Common myeloid progenitor, CD34-positive (primary cell): Measurements from ENCODE around the gene ILF3.

Experiments
- CTCF ChIA-PET: fragments of 350-600 bp; sonication (Branson Sonifier 250); formaldehyde crosslinking; loops from one replicate; lab custom pipeline; 2021; ENCODE audit warnings: antibody characterized with exemption; lab: Charles Lee
- POLR2A ChIA-PET: fragments of 350-600 bp; sonication (Branson Sonifier 250); formaldehyde crosslinking; loops from one replicate; lab custom pipeline; 2021; ENCODE audit warnings: antibody characterized with exemption; lab: Charles Lee
- DNase-seq, 3 donors: peaks; one replicate each; pipeline versions ENCODE4 v3.0.0 to v3.0.0-alpha.2; 2013
- H3K27ac ChIP-seq, 2 experiments: 1 replicate in 1 of 2; 2 replicates in 1 of 2; pipeline ENCODE4 v1.7.0; 2013; ENCODE audit warnings: inconsistent platforms in 2 of 2, low read length in 2 of 2, mild to moderate bottlenecking in 2 of 2, low read depth in 1 of 2, moderate library complexity in 1 of 2; ENCODE audit not compliant: severe bottlenecking in 2 of 2, insufficient read depth in 1 of 2, poor library complexity in 1 of 2
- H3K27me3 ChIP-seq, 5 experiments: replicated peaks in 2 of 5; 1 replicate in 3 of 5; 2 replicates in 2 of 5; pipeline versions ENCODE4 v1.6.1 to v1.7.0; 2013; ENCODE audit warnings: low read length in 4 of 5, mild to moderate bottlenecking in 2 of 5, moderate library complexity in 2 of 5, inconsistent platforms in 1 of 5; ENCODE audit not compliant: insufficient read depth in 5 of 5, control insufficient read depth in 4 of 5
- H3K36me3 ChIP-seq, 4 experiments: 1 replicate in 2 of 4; 2 replicates in 2 of 4; pipeline versions ENCODE4 v1.6.1 to v1.7.0; 2013; ENCODE audit warnings: low read length in 3 of 4, control low read depth in 1 of 4, mild to moderate bottlenecking in 1 of 4; ENCODE audit not compliant: control insufficient read depth in 4 of 4, insufficient read depth in 4 of 4
- H3K4me1 ChIP-seq, 4 experiments: 1 replicate in 3 of 4; 2 replicates in 1 of 4; pipeline versions ENCODE4 v1.6.1 to v1.7.1; 2013; ENCODE audit warnings: low read length in 3 of 4, mild to moderate bottlenecking in 3 of 4, control low read depth in 1 of 4, inconsistent platforms in 1 of 4, moderate library complexity in 1 of 4; ENCODE audit not compliant: control insufficient read depth in 4 of 4, insufficient read depth in 4 of 4; ENCODE audit errors: control extremely low read depth in 1 of 4
- H3K4me3 ChIP-seq, 7 experiments: 1 replicate in 4 of 7; 2 replicates in 3 of 7; pipeline versions ENCODE4 v1.5.1 to v1.7.0; 2013; ENCODE audit warnings: mild to moderate bottlenecking in 7 of 7, low read length in 6 of 7, moderate library complexity in 6 of 7, inconsistent platforms in 2 of 7, low read depth in 2 of 7, control low read depth in 1 of 7; ENCODE audit not compliant: insufficient read depth in 4 of 7, control insufficient read depth in 1 of 7; ENCODE audit errors: extremely low read depth in 1 of 7
- H3K9me3 ChIP-seq, 5 experiments: 1 replicate in 4 of 5; 2 replicates in 1 of 5; pipeline versions ENCODE4 v1.6.1 to v1.7.1; 2013; ENCODE audit warnings: low read length in 4 of 5, mild to moderate bottlenecking in 2 of 5, inconsistent platforms in 1 of 5, low read depth in 1 of 5, moderate library complexity in 1 of 5; ENCODE audit not compliant: control insufficient read depth in 4 of 5, insufficient read depth in 2 of 5; ENCODE audit errors: control extremely low read depth in 1 of 5
- WGBS: methylation state at CpG from one replicate; pipeline ENCODE4 v1.1.5; 2013; ENCODE audit not compliant: insufficient coverage; 5-methylcytosine and 5-hydroxymethylcytosine counted together

ILF3 gene

GRCh38 chr19:10634430-10634829, 19.7 kb upstream of the ILF3 start:
- CTCF ChIA-PET: interaction anchor here (1.0 to 1.3 kb wide), 3 partner anchors 8 to 54 kb away, joined by 3 read pairs; no protein-coding TSS in a partner anchor
- H3K4me3 ChIP-seq: no peak overlapping the region

GRCh38 chr19:10634963-10635362, 19.2 kb upstream of the ILF3 start:
- no peak overlapping the region for H3K4me3 ChIP-seq
- 97% methylated on average over 6 of the region's 6 CpGs for WGBS
- POLR2A ChIA-PET: no interaction called here

More at GRCh38 chr19:10634430-10634829, 19.7 kb upstream of the ILF3 start:
- H3K27ac ChIP-seq: no peak overlapping the region
- POLR2A ChIA-PET: no interaction called here
- no peak for DNase-seq
- peaks cover 8 to 68% (median 43%) of the 10 kb centered on the region in 4 experiments for H3K36me3 ChIP-seq
- 100% methylated on average over 3 of the region's 7 CpGs for WGBS
- H3K4me1 ChIP-seq: peaks cover 0 to 8% (median 0%) of the 10 kb centered on the region in 4 experiments
- H3K27me3 ChIP-seq: no peaks in the 10 kb centered on the region
- no peaks in the 10 kb centered on the region for H3K9me3 ChIP-seq

GRCh38 chr19:10636304-10636972, 17.7 kb upstream of the ILF3 start:
- POLR2A ChIA-PET: no interaction called here
- no peak for DNase-seq
- Histone ChIP-seq H3K9me3 (no peaks in the 10 kb centered on the region), H3K4me3 (no peak overlapping the region), H3K4me1 (peaks cover 0 to 8% (median 0%) of the 10 kb centered on the region in 4 experiments), H3K36me3 (peaks cover 6 to 69% (median 43%) of the 10 kb centered on the region in 4 experiments), H3K27me3 (no peaks in the 10 kb centered on the region), H3K27ac (no peak overlapping the region)
- CTCF ChIA-PET: no interaction called here
- WGBS: 97% methylated on average over 37 of the region's 37 CpGs

More at GRCh38 chr19:10634963-10635362, 19.2 kb upstream of the ILF3 start:
- DNase-seq: no peak
- Histone ChIP-seq H3K4me1 (peaks cover 0 to 8% (median 0%) of the 10 kb centered on the region in 4 experiments), H3K36me3 (peaks cover 8 to 67% (median 42%) of the 10 kb centered on the region in 4 experiments), H3K9me3 (no peaks in the 10 kb centered on the region), H3K27ac (peak overlapping the region in 1 of 2 experiments; percentile 9), H3K27me3 (no peaks in the 10 kb centered on the region)
- CTCF ChIA-PET: interaction anchor here (0.7 to 1.3 kb wide), 5 partner anchors 8 to 54 kb away, joined by 3 to 4 read pairs (median 3); no protein-coding TSS in a partner anchor

GRCh38 chr19:10637894-10638293, 16.3 kb upstream of the ILF3 start:
- CTCF ChIA-PET: interaction anchor here (1.7 to 15.8 kb wide), 2 partner anchors 10 to 57 kb away, joined by 6 to 313 read pairs; no protein-coding TSS in a partner anchor
- POLR2A ChIA-PET: no interaction called here
- peaks cover 0 to 13% (median 8%) of the 10 kb centered on the region in 4 experiments for H3K4me1 ChIP-seq
- H3K27me3 ChIP-seq: no peaks in the 10 kb centered on the region
- no peak for DNase-seq
- 63% methylated on average over 4 of the region's 8 CpGs for WGBS
- H3K9me3 ChIP-seq: no peaks in the 10 kb centered on the region
- H3K4me3 ChIP-seq: no peak overlapping the region
- H3K27ac ChIP-seq: no peak overlapping the region
- H3K36me3 ChIP-seq: peaks cover 3 to 68% (median 37%) of the 10 kb centered on the region in 4 experiments

- Histone ChIP-seq H3K4me1 (peaks cover 5 to 31% (median 27%) of the 10 kb centered on the region in 4 experiments), H3K36me3 (peaks cover 3 to 57% (median 33%) of the 10 kb centered on the region in 4 experiments), H3K4me3 (no peak overlapping the region), H3K9me3 (no peaks in the 10 kb centered on the region), H3K27me3 (no peaks in the 10 kb centered on the region), H3K27ac (no peak overlapping the region)
- DNase-seq: no peak
- ChIA-PET POLR2A (no interaction called here), CTCF (interaction anchor here (1.6 to 15.8 kb wide), 2 partner anchors 17 to 59 kb away, joined by 5 to 313 read pairs; no protein-coding TSS in a partner anchor)
- WGBS: 94% methylated on average over 3 of the region's 8 CpGs
These were observed 14.3 kb upstream of the ILF3 start for GRCh38 chr19:10639836-10640235.

GRCh38 chr19:10640361-10640760, 13.8 kb upstream of the ILF3 start:
- ChIA-PET POLR2A (no interaction called here), CTCF (interaction anchor here (0.7 to 15.8 kb wide), 4 partner anchors 9 to 60 kb away, joined by 3 to 313 read pairs (median 4); partner anchors contain the start of gene SLC44A2)
- H3K4me1 ChIP-seq: peaks cover 5 to 29% (median 26%) of the 10 kb centered on the region in 4 experiments
- 86% methylated on average over 1 of the region's 2 CpGs for WGBS
- DNase-seq: no peak
- H3K36me3 ChIP-seq: peaks cover 3 to 52% (median 30%) of the 10 kb centered on the region in 4 experiments
- H3K4me3 ChIP-seq: no peak overlapping the region
- no peaks in the 10 kb centered on the region for H3K9me3 ChIP-seq
- H3K27ac ChIP-seq: no peak overlapping the region
- no peaks in the 10 kb centered on the region for H3K27me3 ChIP-seq

- peaks cover 5 to 29% (median 23%) of the 10 kb centered on the region in 4 experiments for H3K4me1 ChIP-seq
- no peak for DNase-seq
- peaks cover 3 to 46% (median 25%) of the 10 kb centered on the region in 4 experiments for H3K36me3 ChIP-seq
- CTCF ChIA-PET: interaction anchor here (0.6 to 15.8 kb wide), 9 partner anchors 8 to 99 kb away, joined by 3 to 313 read pairs (median 4); partner anchors contain the start of gene SLC44A2
- H3K27ac ChIP-seq: no peak overlapping the region
- H3K4me3 ChIP-seq: no peak overlapping the region
- H3K9me3 ChIP-seq: no peaks in the 10 kb centered on the region
- no peaks in the 10 kb centered on the region for H3K27me3 ChIP-seq
- POLR2A ChIA-PET: no interaction called here
- 87% methylated on average over 3 of the region's 4 CpGs for whole genome bisulfite sequencing
These were observed 12.9 kb upstream of the ILF3 start for GRCh38 chr19:10641248-10641647.
